Central memory CD8-positive, alpha-beta T cell (primary cell): ENCODE results near the gene VAV2.
A peak's percentile ranks its signal among the peaks of the same experiment; 100 is the strongest.

Experiments used
- ATAC-seq: fragments of 150-1000 bp; cut with Tn5 transposase; replicated peaks from 2 replicates; pipeline ENCODE4 v1.10.0; 2022; ENCODE audit warnings: mild to moderate bottlenecking, moderate FRiP score, moderate number of reproducible peaks; ENCODE audit not compliant: poor library complexity, severe bottlenecking; ENCODE audit errors: extremely low read depth
- DNase-seq, 2 donors: peaks; one replicate each; pipeline ENCODE4 v3.0.0; 2021; ENCODE audit warnings: low spot score in 2 of 2
- H3K27ac Mint-ChIP-seq: one replicate; pipeline ENCODE4 v1.8.0; 2022; ENCODE audit warnings: low read depth, mild to moderate bottlenecking, moderate library complexity, mixed read lengths
- H3K27me3 Mint-ChIP-seq: one replicate; pipeline ENCODE4 v1.8.0; 2022; ENCODE audit warnings: mixed read lengths
- H3K36me3 Mint-ChIP-seq: one replicate; pipeline ENCODE4 v1.8.0; 2022; ENCODE audit warnings: mild to moderate bottlenecking, moderate library complexity, mixed read lengths; ENCODE audit not compliant: insufficient read depth
- H3K4me1 Mint-ChIP-seq: one replicate; pipeline ENCODE4 v1.8.0; 2022; ENCODE audit warnings: mixed read lengths
- H3K4me3 Mint-ChIP-seq: one replicate; pipeline ENCODE4 v1.8.0; 2022; ENCODE audit warnings: mild to moderate bottlenecking, moderate library complexity, mixed read lengths
- H3K9me3 Mint-ChIP-seq: one replicate; pipeline ENCODE4 v1.8.0; 2022; ENCODE audit warnings: mixed read lengths

VAV2 gene

DNA sequence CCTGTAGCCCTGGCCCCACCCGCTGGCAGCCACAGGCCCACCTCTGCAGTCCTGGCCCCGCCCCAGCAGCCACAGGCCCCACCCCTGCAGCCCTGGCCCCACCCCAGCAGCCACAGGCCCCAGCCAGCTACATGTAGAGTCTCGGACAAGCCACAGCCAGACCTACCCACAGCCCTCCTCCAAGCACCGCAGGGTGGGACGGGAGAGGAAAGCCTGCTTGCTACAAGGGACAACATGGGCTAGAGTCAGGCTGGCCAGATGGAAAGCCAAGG, 204.4 kb downstream of the VAV2 start:
- ATAC-seq (no peak), DNase-seq (no peak)
- H3K27me3 Mint-ChIP-seq, result no peaks in the 10 kb centered on the region
- no peaks in the 10 kb centered on the region for H3K9me3 Mint-ChIP-seq
- H3K4me1 Mint-ChIP-seq, result no peaks in the 10 kb centered on the region
- peaks cover 2% of the 10 kb centered on the region for H3K36me3 Mint-ChIP-seq
- H3K27ac Mint-ChIP-seq, result no peak overlapping the region
- no peak overlapping the region for H3K4me3 Mint-ChIP-seq

GRCh38 chr9:133786907-133787753, 205.0 kb downstream of the VAV2 start:
- H3K4me1 Mint-ChIP-seq, result no peaks in the 10 kb centered on the region
- H3K36me3 Mint-ChIP-seq, result peaks cover 2% of the 10 kb centered on the region

GRCh38 chr9:133786371-133786753, 205.8 kb downstream of the VAV2 start:
- Mint-ChIP-seq H3K36me3 (peaks cover 2% of the 10 kb centered on the region), H3K27ac (no peak overlapping the region), H3K4me1 (no peaks in the 10 kb centered on the region), H3K27me3 (no peaks in the 10 kb centered on the region), H3K9me3 (no peaks in the 10 kb centered on the region), H3K4me3 (no peak overlapping the region)
- DNase-seq, result no peak
- ATAC-seq, result no peak

More at GRCh38 chr9:133786907-133787753, 205.0 kb downstream of the VAV2 start:
- Mint-ChIP-seq H3K9me3 (no peaks in the 10 kb centered on the region), H3K27ac (no peak overlapping the region), H3K27me3 (no peaks in the 10 kb centered on the region), H3K4me3 (no peak overlapping the region)
- DNase-seq, result no peak
- ATAC-seq, result no peak

GRCh38 chr9:133785753-133786370, 206.3 kb downstream of the VAV2 start:
- no peaks in the 10 kb centered on the region for H3K27me3 Mint-ChIP-seq
- no peak for ATAC-seq

DNA sequence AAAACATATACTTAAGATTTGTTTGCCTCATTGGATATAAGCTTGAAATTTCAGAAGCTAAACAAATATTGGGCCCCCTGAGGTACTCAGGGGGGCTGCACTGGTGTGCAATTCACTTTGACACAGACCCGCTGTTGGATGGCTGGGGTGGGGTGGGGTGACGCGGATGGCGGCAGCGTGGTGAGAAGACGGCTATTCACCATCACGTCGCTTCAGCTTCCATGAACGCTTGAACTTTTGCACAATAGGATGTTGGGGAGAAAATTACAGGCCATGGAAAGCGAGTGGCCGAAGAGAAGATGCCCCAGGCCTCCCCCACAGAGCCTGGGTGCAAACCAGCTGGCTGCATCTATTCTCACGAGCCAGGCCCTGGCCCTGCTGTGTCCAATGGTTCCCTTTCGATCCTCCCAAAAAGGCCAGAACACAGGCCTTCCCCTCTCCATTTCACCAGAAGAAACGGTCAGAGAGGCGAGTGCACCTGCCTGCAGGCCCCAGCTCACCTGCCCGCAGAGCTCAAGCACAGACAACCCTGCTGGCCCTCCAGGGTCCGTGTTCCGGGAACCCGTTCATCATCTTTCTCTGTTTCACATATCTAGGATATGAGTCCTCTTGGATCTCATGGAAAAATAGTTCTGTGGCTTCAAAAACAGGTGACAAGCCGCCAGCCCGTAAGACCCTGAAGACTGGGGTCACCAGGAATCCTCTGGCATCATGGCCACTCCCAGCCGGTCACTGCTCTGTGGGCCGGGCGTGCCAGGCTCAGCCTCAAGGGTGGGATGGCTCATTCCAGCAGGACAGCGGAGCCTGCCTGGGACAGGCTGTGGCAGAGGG, 207.2 kb downstream of the VAV2 start:
- no peaks in the 10 kb centered on the region for H3K4me1 Mint-ChIP-seq
- H3K36me3 Mint-ChIP-seq, result peaks cover 2% of the 10 kb centered on the region
- no peak for ATAC-seq
- no peaks in the 10 kb centered on the region for H3K27me3 Mint-ChIP-seq
- no peak for DNase-seq
- no peaks in the 10 kb centered on the region for H3K9me3 Mint-ChIP-seq
- H3K27ac Mint-ChIP-seq, result no peak overlapping the region
- H3K4me3 Mint-ChIP-seq, result no peak overlapping the region

More at GRCh38 chr9:133785753-133786370, 206.3 kb downstream of the VAV2 start:
- Mint-ChIP-seq H3K36me3 (peaks cover 2% of the 10 kb centered on the region), H3K4me1 (no peaks in the 10 kb centered on the region), H3K9me3 (no peaks in the 10 kb centered on the region), H3K4me3 (no peak overlapping the region), H3K27ac (no peak overlapping the region)
- no peak for DNase-seq

GRCh38 chr9:133783331-133783731, 208.8 kb downstream of the VAV2 start:
- no peaks in the 10 kb centered on the region for H3K27me3 Mint-ChIP-seq
- no peak overlapping the region for H3K27ac Mint-ChIP-seq
- no peak overlapping the region for H3K4me3 Mint-ChIP-seq
- DNase-seq, result no peak
- peaks cover 5% of the 10 kb centered on the region for H3K36me3 Mint-ChIP-seq
- ATAC-seq, result no peak
- H3K9me3 Mint-ChIP-seq, result no peaks in the 10 kb centered on the region
- H3K4me1 Mint-ChIP-seq, result no peaks in the 10 kb centered on the region

- Mint-ChIP-seq H3K4me3 (no peak overlapping the region), H3K9me3 (no peaks in the 10 kb centered on the region), H3K4me1 (no peaks in the 10 kb centered on the region), H3K27me3 (no peaks in the 10 kb centered on the region), H3K36me3 (peaks cover 5% of the 10 kb centered on the region), H3K27ac (no peak overlapping the region)
- ATAC-seq (no peak), DNase-seq (peak; percentile 32 to 34)
Measured at GRCh38 chr9:133782157-133783130, 209.7 kb downstream of the VAV2 start.

- Mint-ChIP-seq H3K4me1 (no peaks in the 10 kb centered on the region), H3K4me3 (no peak overlapping the region), H3K9me3 (no peaks in the 10 kb centered on the region), H3K27me3 (no peaks in the 10 kb centered on the region), H3K36me3 (peaks cover 5% of the 10 kb centered on the region), H3K27ac (no peak overlapping the region)
- ATAC-seq, result no peak
- DNase-seq, result no peak
Measured at GRCh38 chr9:133781828-133782135, 210.3 kb downstream of the VAV2 start.

GRCh38 chr9:133780962-133781827, 210.9 kb downstream of the VAV2 start:
- ATAC-seq (no peak), DNase-seq (no peak)
- Mint-ChIP-seq H3K36me3 (peaks cover 3% of the 10 kb centered on the region), H3K27me3 (no peaks in the 10 kb centered on the region), H3K27ac (no peak overlapping the region), H3K9me3 (no peaks in the 10 kb centered on the region), H3K4me3 (no peak overlapping the region), H3K4me1 (no peaks in the 10 kb centered on the region)

- no peak for DNase-seq
- no peak overlapping the region for H3K27ac Mint-ChIP-seq
- H3K9me3 Mint-ChIP-seq, result no peaks in the 10 kb centered on the region
- peaks cover 3% of the 10 kb centered on the region for H3K36me3 Mint-ChIP-seq
- H3K4me1 Mint-ChIP-seq, result no peaks in the 10 kb centered on the region
- no peaks in the 10 kb centered on the region for H3K27me3 Mint-ChIP-seq
- H3K4me3 Mint-ChIP-seq, result no peak overlapping the region
- no peak for ATAC-seq
Measured at GRCh38 chr9:133780404-133780945, 211.6 kb downstream of the VAV2 start.
